OCI-LY7 (cell line): ENCODE data around the gene SYNGAP1. TPM values are rescaled to one million over a fixed set of nuclear protein-coding genes. Genes with fewer than 3 reads are reported as not detected.
A peak's percentile ranks its signal among the peaks of the same experiment; 100 is the strongest.

Experiments used
- BruUV-seq: library from RNA; stranded (reverse); fragments of 400-500 nt; replicated peaks from 2 replicates; lab custom pipeline; 2021; lab: Mats Ljungman, UMichigan
- CTCF ChIA-PET: fragments of 300-600 bp; sonication (Branson Sonifier 250); formaldehyde crosslinking; loops from one replicate; lab custom pipeline; 2022; ENCODE audit warnings: antibody characterized with exemption; ENCODE audit not compliant: unreplicated experiment; lab: Charles Lee
- POLR2A ChIA-PET: fragments of 300-600 bp; sonication (Branson Sonifier 250); formaldehyde crosslinking; loops from one replicate; lab custom pipeline; 2022; ENCODE audit warnings: antibody characterized with exemption; lab: Charles Lee
- DNase-seq: peaks from one replicate; pipeline ENCODE4 v3.0.0-alpha.2; 2015; ENCODE audit warnings: low spot score
- H2AFZ ChIP-seq: fragments of 200-600 bp; sonication (generic), shearing (Covaris generic); 2 replicates; pipeline ENCODE4 v1.6.1; 2014; ENCODE audit warnings: mild to moderate bottlenecking, antibody characterized with exemption, low read length, moderate library complexity
- H3K27ac ChIP-seq: fragments of 200-600 bp; sonication (generic); 2 replicates; pipeline ENCODE4 v1.5.1; 2014; ENCODE audit warnings: mixed run types, low read depth, mild to moderate bottlenecking, moderate library complexity, low read length, inconsistent platforms; ENCODE audit not compliant: poor library complexity, severe bottlenecking
- H3K36me3 ChIP-seq: fragments of 200-600 bp; sonication (generic); 2 replicates; pipeline ENCODE4 v1.6.1; 2014; ENCODE audit warnings: mild to moderate bottlenecking, antibody characterized with exemption, low read length, moderate library complexity, mixed read lengths; ENCODE audit not compliant: insufficient read depth
- H3K4me1 ChIP-seq: fragments of 200-600 bp; sonication (generic); 2 replicates; pipeline ENCODE4 v1.5.1; 2014; ENCODE audit warnings: mild to moderate bottlenecking, low read length; ENCODE audit not compliant: insufficient read depth, poor library complexity, severe bottlenecking
- H3K4me2 ChIP-seq: fragments of 200-600 bp; sonication (generic); 2 replicates; pipeline ENCODE4 v1.6.1; 2014; ENCODE audit warnings: mild to moderate bottlenecking, low read length
- H3K4me3 ChIP-seq: fragments of 200-600 bp; sonication (generic); 2 replicates; pipeline ENCODE4 v1.5.1; 2014; ENCODE audit warnings: mild to moderate bottlenecking, low read depth, low read length; ENCODE audit not compliant: poor library complexity, severe bottlenecking
- H3K79me2 ChIP-seq: fragments of 200-600 bp; sonication (generic); 2 replicates; pipeline ENCODE4 v1.6.1; 2016; ENCODE audit warnings: low read depth, mild to moderate bottlenecking, low read length, moderate library complexity, mixed read lengths; ENCODE audit not compliant: insufficient read depth
- H3K9me2 ChIP-seq: fragments of 200-600 bp; sonication (generic); 2 replicates; pipeline ENCODE4 v1.6.1; 2016; ENCODE audit warnings: mild to moderate bottlenecking, low read length, mixed read lengths; ENCODE audit not compliant: insufficient read depth
- H3K9me3 ChIP-seq: fragments of 200-600 bp; sonication (generic); 2 replicates; pipeline ENCODE4 v1.6.1; 2014; ENCODE audit warnings: mild to moderate bottlenecking, mixed run types, low read length, mixed read lengths
- H4K20me1 ChIP-seq: fragments of 200-600 bp; sonication (generic); 2 replicates; pipeline ENCODE4 v1.6.1; 2014; ENCODE audit warnings: mild to moderate bottlenecking, antibody characterized with exemption, low read length, moderate library complexity, mixed read lengths; ENCODE audit not compliant: insufficient read depth
- CTCF ChIP-seq: fragments of 200-600 bp; sonication (generic); conservative IDR thresholded peaks from 2 replicates; pipeline ENCODE4 v1.5.1; 2014; ENCODE audit warnings: mild to moderate bottlenecking, antibody characterized with exemption, low read length, moderate library complexity, mixed read lengths
- EZH2phosphoT487 ChIP-seq: fragments of 200-600 bp; sonication (generic); IDR thresholded peaks from 2 replicates; pipeline ENCODE4 v1.6.1; 2018; ENCODE audit warnings: low read depth, borderline replicate concordance, mild to moderate bottlenecking, mixed run types, antibody characterized with exemption, low read length, moderate library complexity, mixed read lengths
- intact Hi-C: fragments of 100-400 bp; cut with micrococcal nuclease; formaldehyde crosslinking; loops from one replicate; pipeline ENCODE4 v1.10.0; 2022; ENCODE audit not compliant: unreplicated experiment
- total RNA-seq, 2 experiments: library from RNA; depleted of rRNA in 1 of 2; stranded (reverse); fragments of >200 nt in 1 of 2; shearing (Covaris generic) in 1 of 2; gene quantifications; 2 replicates each; pipeline ENCODE4 v1.2.3, GENCODE V29; 2014 to 2022

The SYNGAP1 gene
- total RNA-seq, 2 experiments from 2014 or later, result 5.6 to 30.7 TPM

GRCh38 chr6:33392595-33392948, 27.3 kb upstream of the SYNGAP1 start:
- H4K20me1 ChIP-seq, result peaks cover 30% of the 10 kb centered on the region
- POLR2A ChIA-PET, result interaction anchor here (1.0 to 1.2 kb wide), 4 partner anchors 33 to 319 kb away, joined by 3 to 6 read pairs (median 4); partner anchors contain the start of genes HLA-DPA1, RPS18, TAPBP and VPS52
- peaks cover 35% of the 10 kb centered on the region for H3K4me1 ChIP-seq
- peak overlapping the region; percentile 92 for H3K4me2 ChIP-seq
- H3K36me3 ChIP-seq, result peaks cover 50% of the 10 kb centered on the region
- peak; percentile 28 for DNase-seq
- no peak overlapping the region for H2AFZ ChIP-seq
- no peaks in the 10 kb centered on the region for H3K9me2 ChIP-seq
- peak overlapping the region; percentile 94 for H3K4me3 ChIP-seq
- H3K79me2 ChIP-seq, result peaks cover 58% of the 10 kb centered on the region
- TF ChIP-seq EZH2phosphoT487, result no peak
- TF ChIP-seq CTCF, result no peak
- intact Hi-C loops, result loop anchor here (5.0 to 10.0 kb wide), 3 partner anchors 95 to 1578 kb away; partner anchors contain the start of genes B3GALT4, HSPA1A, HSPA1L and RGL2
- no peaks in the 10 kb centered on the region for H3K9me3 ChIP-seq
- BruUV-seq, result TSS peak; percentile 77
- CTCF ChIA-PET, result no interaction called here
- H3K27ac ChIP-seq, result peak overlapping the region; percentile 90

- peak overlapping the region; percentile 94 for H3K4me3 ChIP-seq
Measured at GRCh38 chr6:33392979-33393378, 26.9 kb upstream of the SYNGAP1 start.

More at GRCh38 chr6:33392979-33393378, 26.9 kb upstream of the SYNGAP1 start:
- peak overlapping the region; percentile 92 for H3K4me2 ChIP-seq
- no peak overlapping the region for H2AFZ ChIP-seq
- BruUV-seq, result no TSS peak
- H3K36me3 ChIP-seq, result peaks cover 54% of the 10 kb centered on the region
- H3K79me2 ChIP-seq, result peaks cover 62% of the 10 kb centered on the region
- H3K27ac ChIP-seq, result peak overlapping the region; percentile 90
- ChIA-PET POLR2A (interaction anchor here (1.0 to 1.2 kb wide), 3 partner anchors 33 to 320 kb away, joined by 3 to 6 read pairs (median 3); partner anchors contain the start of genes HLA-DPA1, RPS18 and VPS52), CTCF (no interaction called here)
- H4K20me1 ChIP-seq, result peaks cover 30% of the 10 kb centered on the region
- H3K4me1 ChIP-seq, result peaks cover 35% of the 10 kb centered on the region
- H3K9me3 ChIP-seq, result no peaks in the 10 kb centered on the region
- intact Hi-C loops, result loop anchor here (5.0 to 10.0 kb wide), 3 partner anchors 96 to 1578 kb away; partner anchors contain the start of genes B3GALT4, HSPA1A, HSPA1L and RGL2
- no peak for TF ChIP-seq CTCF
- TF ChIP-seq EZH2phosphoT487, result no peak
- DNase-seq, result no peak
- no peaks in the 10 kb centered on the region for H3K9me2 ChIP-seq
